Measurements from ENCODE around the gene CDH16. TPM values are rescaled to one million over a fixed set of nuclear protein-coding genes. Genes with fewer than 3 reads are reported as not detected.

Gene CDH16
- total and polyA plus RNA-seq, 2 donors (not counting 3 experiments of a cell fraction or from before 2014, with no cell fraction given), result not detected

GRCh38 chr16:66904846-66905632, 13.6 kb downstream of the CDH16 start:
- ChIA-PET CTCF (interaction anchor here (0.5 to 1.6 kb wide), 2 partner anchors 9 to 18 kb away, joined by 3 to 4 read pairs; no protein-coding TSS in a partner anchor), POLR2A (no interaction called here)
- no peak for DNase-seq (ENCODE audit: low read depth, low spot score)
- Histone ChIP-seq H3K27me3 (ENCODE audit: control insufficient read depth in 2 of 2, insufficient read depth in 2 of 2, low read length in 2 of 2) (no peaks in the 10 kb centered on the region), H3K36me3 (ENCODE audit: control insufficient read depth in 2 of 2, extremely low read depth in 1 of 2, insufficient read depth in 2 of 2, low read length in 2 of 2) (no peaks in the 10 kb centered on the region), H4K20me1 (replicated peaks; ENCODE audit: control insufficient read depth, extremely low read depth, insufficient read depth, low read length) (no peaks in the 10 kb centered on the region), H2AFZ (ENCODE audit: low read depth, low read length) (no peak overlapping the region), H3K27ac (ENCODE audit: insufficient read depth, low read depth, low read length) (no peak overlapping the region), H3K4me1 (ENCODE audit: control insufficient read depth, extremely low read depth, insufficient read depth, low read length) (peaks cover 4% of the 10 kb centered on the region), H3K9ac (replicated peaks; ENCODE audit: extremely low read depth, insufficient read depth, low read length) (no peak overlapping the region), H3K9me3 (replicated peaks; ENCODE audit: control insufficient read depth, insufficient read depth, low read length) (no peaks in the 10 kb centered on the region), H3K9me1 (replicated peaks; ENCODE audit: control insufficient read depth, extremely low read depth, insufficient read depth, low read length) (no peaks in the 10 kb centered on the region), H3K4me2 (ENCODE audit: insufficient read depth, low read length) (no peak overlapping the region), H3K79me2 (ENCODE audit: control insufficient read depth, insufficient read depth, low read length) (no peaks in the 10 kb centered on the region), H3K4me3 (replicated peaks in 1 of 3; ENCODE audit: insufficient read depth in 1 of 3, low read depth in 1 of 3, low read length in 3 of 3) (no peak overlapping the region)
- BruUV-seq (replicated peaks), result no TSS peak
- intact Hi-C loops (cut with micrococcal nuclease) (no loop called here), dilution Hi-C loops (cut with MboI; ENCODE audit: extremely low pct_ligation_motif_present, low sequenced_read_pairs) (no loop called here)
- FAIRE-seq, result no peak
- TF ChIP-seq FOS (IDR thresholded peaks at IDR 0.05; ENCODE audit: borderline replicate concordance, insufficient read depth, low read length) (no peak), POLR2A (IDR thresholded peaks at IDR 0.05; ENCODE audit: low read depth, low read length) (no peak), JUN (IDR thresholded peaks at IDR 0.05; ENCODE audit: borderline replicate concordance, insufficient read depth, insufficient read length, low read depth) (no peak), MYC (IDR thresholded peaks at IDR 0.05; ENCODE audit: low read depth, low read length) (no peak)
- TF ChIP-seq, protein P1, sequence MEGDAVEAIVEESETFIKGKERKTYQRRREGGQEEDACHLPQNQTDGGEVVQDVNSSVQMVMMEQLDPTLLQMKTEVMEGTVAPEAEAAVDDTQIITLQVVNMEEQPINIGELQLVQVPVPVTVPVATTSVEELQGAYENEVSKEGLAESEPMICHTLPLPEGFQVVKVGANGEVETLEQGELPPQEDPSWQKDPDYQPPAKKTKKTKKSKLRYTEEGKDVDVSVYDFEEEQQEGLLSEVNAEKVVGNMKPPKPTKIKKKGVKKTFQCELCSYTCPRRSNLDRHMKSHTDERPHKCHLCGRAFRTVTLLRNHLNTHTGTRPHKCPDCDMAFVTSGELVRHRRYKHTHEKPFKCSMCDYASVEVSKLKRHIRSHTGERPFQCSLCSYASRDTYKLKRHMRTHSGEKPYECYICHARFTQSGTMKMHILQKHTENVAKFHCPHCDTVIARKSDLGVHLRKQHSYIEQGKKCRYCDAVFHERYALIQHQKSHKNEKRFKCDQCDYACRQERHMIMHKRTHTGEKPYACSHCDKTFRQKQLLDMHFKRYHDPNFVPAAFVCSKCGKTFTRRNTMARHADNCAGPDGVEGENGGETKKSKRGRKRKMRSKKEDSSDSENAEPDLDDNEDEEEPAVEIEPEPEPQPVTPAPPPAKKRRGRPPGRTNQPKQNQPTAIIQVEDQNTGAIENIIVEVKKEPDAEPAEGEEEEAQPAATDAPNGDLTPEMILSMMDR (IDR thresholded peaks at IDR 0.05; ENCODE audit: extremely low read depth in 1 of 2, insufficient read depth in 1 of 2, low read depth in 1 of 2, low read length in 2 of 2), result no peak
- TF ChIP-seq, protein P2, sequence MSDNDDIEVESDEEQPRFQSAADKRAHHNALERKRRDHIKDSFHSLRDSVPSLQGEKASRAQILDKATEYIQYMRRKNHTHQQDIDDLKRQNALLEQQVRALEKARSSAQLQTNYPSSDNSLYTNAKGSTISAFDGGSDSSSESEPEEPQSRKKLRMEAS (IDR thresholded peaks at IDR 0.05; ENCODE audit: insufficient read depth, insufficient read length), result no peak
